ENCODE measurements around the gene TTC7B.

- TF ChIP-seq, protein P1, sequence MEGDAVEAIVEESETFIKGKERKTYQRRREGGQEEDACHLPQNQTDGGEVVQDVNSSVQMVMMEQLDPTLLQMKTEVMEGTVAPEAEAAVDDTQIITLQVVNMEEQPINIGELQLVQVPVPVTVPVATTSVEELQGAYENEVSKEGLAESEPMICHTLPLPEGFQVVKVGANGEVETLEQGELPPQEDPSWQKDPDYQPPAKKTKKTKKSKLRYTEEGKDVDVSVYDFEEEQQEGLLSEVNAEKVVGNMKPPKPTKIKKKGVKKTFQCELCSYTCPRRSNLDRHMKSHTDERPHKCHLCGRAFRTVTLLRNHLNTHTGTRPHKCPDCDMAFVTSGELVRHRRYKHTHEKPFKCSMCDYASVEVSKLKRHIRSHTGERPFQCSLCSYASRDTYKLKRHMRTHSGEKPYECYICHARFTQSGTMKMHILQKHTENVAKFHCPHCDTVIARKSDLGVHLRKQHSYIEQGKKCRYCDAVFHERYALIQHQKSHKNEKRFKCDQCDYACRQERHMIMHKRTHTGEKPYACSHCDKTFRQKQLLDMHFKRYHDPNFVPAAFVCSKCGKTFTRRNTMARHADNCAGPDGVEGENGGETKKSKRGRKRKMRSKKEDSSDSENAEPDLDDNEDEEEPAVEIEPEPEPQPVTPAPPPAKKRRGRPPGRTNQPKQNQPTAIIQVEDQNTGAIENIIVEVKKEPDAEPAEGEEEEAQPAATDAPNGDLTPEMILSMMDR (IDR thresholded peaks at IDR 0.05; ENCODE audit: low read length): no peak
- no peak for TF ChIP-seq EZH2 (IDR thresholded peaks at IDR 0.05; ENCODE audit: borderline replicate concordance, low read length)
Measured at GRCh38 chr14:90788031-90788430, 28.2 kb downstream of the TTC7B start.
